OCI-LY7 (cell line): ENCODE results near the gene PEG3. TPM values are rescaled to one million over a fixed set of nuclear protein-coding genes. Genes with fewer than 3 reads are reported as not detected.

Experiments
- BruUV-seq: library from RNA; stranded (reverse); fragments of 400-500 nt; replicated peaks from 2 replicates; lab custom pipeline; 2021; lab: Mats Ljungman, UMichigan
- CTCF ChIA-PET: fragments of 300-600 bp; sonication (Branson Sonifier 250); formaldehyde crosslinking; loops from one replicate; lab custom pipeline; 2022; ENCODE audit warnings: antibody characterized with exemption; ENCODE audit not compliant: unreplicated experiment; lab: Charles Lee
- POLR2A ChIA-PET: fragments of 300-600 bp; sonication (Branson Sonifier 250); formaldehyde crosslinking; loops from one replicate; lab custom pipeline; 2022; ENCODE audit warnings: antibody characterized with exemption; lab: Charles Lee
- DNase-seq: peaks from one replicate; pipeline ENCODE4 v3.0.0-alpha.2; 2015; ENCODE audit warnings: low spot score
- H2AFZ ChIP-seq: fragments of 200-600 bp; sonication (generic), shearing (Covaris generic); 2 replicates; pipeline ENCODE4 v1.6.1; 2014; ENCODE audit warnings: mild to moderate bottlenecking, antibody characterized with exemption, low read length, moderate library complexity
- H3K27ac ChIP-seq: fragments of 200-600 bp; sonication (generic); 2 replicates; pipeline ENCODE4 v1.5.1; 2014; ENCODE audit warnings: mixed run types, low read depth, mild to moderate bottlenecking, moderate library complexity, low read length, inconsistent platforms; ENCODE audit not compliant: poor library complexity, severe bottlenecking
- H3K36me3 ChIP-seq: fragments of 200-600 bp; sonication (generic); 2 replicates; pipeline ENCODE4 v1.6.1; 2014; ENCODE audit warnings: mild to moderate bottlenecking, antibody characterized with exemption, low read length, moderate library complexity, mixed read lengths; ENCODE audit not compliant: insufficient read depth
- H3K4me1 ChIP-seq: fragments of 200-600 bp; sonication (generic); 2 replicates; pipeline ENCODE4 v1.5.1; 2014; ENCODE audit warnings: mild to moderate bottlenecking, low read length; ENCODE audit not compliant: insufficient read depth, poor library complexity, severe bottlenecking
- H3K4me2 ChIP-seq: fragments of 200-600 bp; sonication (generic); 2 replicates; pipeline ENCODE4 v1.6.1; 2014; ENCODE audit warnings: mild to moderate bottlenecking, low read length
- H3K4me3 ChIP-seq: fragments of 200-600 bp; sonication (generic); 2 replicates; pipeline ENCODE4 v1.5.1; 2014; ENCODE audit warnings: mild to moderate bottlenecking, low read depth, low read length; ENCODE audit not compliant: poor library complexity, severe bottlenecking
- H3K79me2 ChIP-seq: fragments of 200-600 bp; sonication (generic); 2 replicates; pipeline ENCODE4 v1.6.1; 2016; ENCODE audit warnings: low read depth, mild to moderate bottlenecking, low read length, moderate library complexity, mixed read lengths; ENCODE audit not compliant: insufficient read depth
- H3K9me2 ChIP-seq: fragments of 200-600 bp; sonication (generic); 2 replicates; pipeline ENCODE4 v1.6.1; 2016; ENCODE audit warnings: mild to moderate bottlenecking, low read length, mixed read lengths; ENCODE audit not compliant: insufficient read depth
- H3K9me3 ChIP-seq: fragments of 200-600 bp; sonication (generic); 2 replicates; pipeline ENCODE4 v1.6.1; 2014; ENCODE audit warnings: mild to moderate bottlenecking, mixed run types, low read length, mixed read lengths
- H4K20me1 ChIP-seq: fragments of 200-600 bp; sonication (generic); 2 replicates; pipeline ENCODE4 v1.6.1; 2014; ENCODE audit warnings: mild to moderate bottlenecking, antibody characterized with exemption, low read length, moderate library complexity, mixed read lengths; ENCODE audit not compliant: insufficient read depth
- EZH2phosphoT487 ChIP-seq: fragments of 200-600 bp; sonication (generic); IDR thresholded peaks from 2 replicates; pipeline ENCODE4 v1.6.1; 2018; ENCODE audit warnings: low read depth, borderline replicate concordance, mild to moderate bottlenecking, mixed run types, antibody characterized with exemption, low read length, moderate library complexity, mixed read lengths
- intact Hi-C: fragments of 100-400 bp; cut with micrococcal nuclease; formaldehyde crosslinking; loops from one replicate; pipeline ENCODE4 v1.10.0; 2022; ENCODE audit not compliant: unreplicated experiment
- total RNA-seq, 2 experiments: library from RNA; depleted of rRNA in 1 of 2; stranded (reverse); fragments of >200 nt in 1 of 2; shearing (Covaris generic) in 1 of 2; gene quantifications; 2 replicates each; pipeline ENCODE4 v1.2.3, GENCODE V29; 2014 to 2022
- TF ChIP-seq, protein P1 (sequence below): fragments of 200-600 bp; sonication (generic); conservative IDR thresholded peaks from 2 replicates; pipeline ENCODE4 v1.5.1; 2014; ENCODE audit warnings: mild to moderate bottlenecking, antibody characterized with exemption, low read length, moderate library complexity, mixed read lengths

The PEG3 gene
- total RNA-seq, 2 experiments from 2014 or later, result not detected

DNA sequence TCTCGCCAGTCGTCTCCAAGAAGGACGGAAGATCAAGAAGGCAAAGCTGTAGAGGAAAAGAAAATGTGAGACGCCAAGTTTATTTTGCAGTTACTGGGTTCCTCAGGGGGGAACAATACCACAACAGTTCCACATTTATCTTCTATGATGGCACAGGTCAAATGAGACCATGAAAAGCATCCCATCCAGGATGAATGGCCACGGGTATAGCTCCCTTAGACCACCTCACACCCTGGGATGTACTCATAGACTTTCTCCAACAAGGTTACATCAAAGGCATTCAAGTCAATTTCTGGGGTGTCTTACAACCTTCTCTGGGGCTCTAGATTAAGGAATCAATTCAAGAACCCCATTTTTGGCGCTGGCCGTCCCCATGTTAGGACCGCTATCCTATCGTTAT is 4.5 kb downstream of the PEG3 start:
- intact Hi-C loops, result no loop called here
- Histone ChIP-seq H3K4me1 (no peaks in the 10 kb centered on the region), H3K36me3 (no peaks in the 10 kb centered on the region), H3K27ac (no peak overlapping the region), H4K20me1 (no peaks in the 10 kb centered on the region), H3K79me2 (no peaks in the 10 kb centered on the region), H3K4me3 (no peak overlapping the region), H3K4me2 (no peak overlapping the region), H3K9me3 (0 out of 2 replicates have a peak, but pooled peaks cover 7% of the 10 kb centered on the region), H2AFZ (no peak overlapping the region), H3K9me2 (no peaks in the 10 kb centered on the region)
- no peak for DNase-seq
- CTCF ChIA-PET, result no interaction called here
- POLR2A ChIA-PET, result no interaction called here
- TF ChIP-seq, protein P1, sequence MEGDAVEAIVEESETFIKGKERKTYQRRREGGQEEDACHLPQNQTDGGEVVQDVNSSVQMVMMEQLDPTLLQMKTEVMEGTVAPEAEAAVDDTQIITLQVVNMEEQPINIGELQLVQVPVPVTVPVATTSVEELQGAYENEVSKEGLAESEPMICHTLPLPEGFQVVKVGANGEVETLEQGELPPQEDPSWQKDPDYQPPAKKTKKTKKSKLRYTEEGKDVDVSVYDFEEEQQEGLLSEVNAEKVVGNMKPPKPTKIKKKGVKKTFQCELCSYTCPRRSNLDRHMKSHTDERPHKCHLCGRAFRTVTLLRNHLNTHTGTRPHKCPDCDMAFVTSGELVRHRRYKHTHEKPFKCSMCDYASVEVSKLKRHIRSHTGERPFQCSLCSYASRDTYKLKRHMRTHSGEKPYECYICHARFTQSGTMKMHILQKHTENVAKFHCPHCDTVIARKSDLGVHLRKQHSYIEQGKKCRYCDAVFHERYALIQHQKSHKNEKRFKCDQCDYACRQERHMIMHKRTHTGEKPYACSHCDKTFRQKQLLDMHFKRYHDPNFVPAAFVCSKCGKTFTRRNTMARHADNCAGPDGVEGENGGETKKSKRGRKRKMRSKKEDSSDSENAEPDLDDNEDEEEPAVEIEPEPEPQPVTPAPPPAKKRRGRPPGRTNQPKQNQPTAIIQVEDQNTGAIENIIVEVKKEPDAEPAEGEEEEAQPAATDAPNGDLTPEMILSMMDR, result no peak
- TF ChIP-seq EZH2phosphoT487, result no peak
- BruUV-seq, result no TSS peak

DNA sequence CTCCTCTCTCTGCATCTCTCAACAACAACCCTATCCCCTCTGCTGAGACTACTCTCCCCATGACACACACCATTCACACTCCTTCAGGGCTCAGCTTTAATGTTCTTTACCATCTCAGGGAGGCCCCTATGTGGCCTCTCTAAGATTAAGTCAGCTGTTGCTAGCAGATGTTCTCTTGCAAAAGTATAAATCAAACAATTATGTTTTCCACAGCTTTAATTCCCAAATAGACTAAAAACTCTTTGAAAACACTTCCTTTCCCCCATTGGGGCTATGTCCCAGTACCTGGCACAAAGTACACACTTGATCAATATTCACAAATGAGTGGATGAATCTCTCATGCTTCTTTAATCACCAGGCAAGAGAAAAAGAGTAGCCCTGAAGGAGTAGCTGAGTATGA is 5.1 kb downstream of the PEG3 start:
- H3K4me1 ChIP-seq, result no peaks in the 10 kb centered on the region
- intact Hi-C loops, result no loop called here
- no peak overlapping the region for H2AFZ ChIP-seq
- no peaks in the 10 kb centered on the region for H4K20me1 ChIP-seq
- DNase-seq, result no peak
- no TSS peak for BruUV-seq
- 0 out of 2 replicates have a peak, but pooled peaks cover 7% of the 10 kb centered on the region for H3K9me3 ChIP-seq
- no peaks in the 10 kb centered on the region for H3K79me2 ChIP-seq
- H3K4me3 ChIP-seq, result no peak overlapping the region
- H3K4me2 ChIP-seq, result no peak overlapping the region
- TF ChIP-seq EZH2phosphoT487, result no peak
- TF ChIP-seq, protein P1, result no peak
- no peaks in the 10 kb centered on the region for H3K36me3 ChIP-seq
- ChIA-PET POLR2A (no interaction called here), CTCF (no interaction called here)
- H3K27ac ChIP-seq, result no peak overlapping the region
- H3K9me2 ChIP-seq, result no peaks in the 10 kb centered on the region

DNA sequence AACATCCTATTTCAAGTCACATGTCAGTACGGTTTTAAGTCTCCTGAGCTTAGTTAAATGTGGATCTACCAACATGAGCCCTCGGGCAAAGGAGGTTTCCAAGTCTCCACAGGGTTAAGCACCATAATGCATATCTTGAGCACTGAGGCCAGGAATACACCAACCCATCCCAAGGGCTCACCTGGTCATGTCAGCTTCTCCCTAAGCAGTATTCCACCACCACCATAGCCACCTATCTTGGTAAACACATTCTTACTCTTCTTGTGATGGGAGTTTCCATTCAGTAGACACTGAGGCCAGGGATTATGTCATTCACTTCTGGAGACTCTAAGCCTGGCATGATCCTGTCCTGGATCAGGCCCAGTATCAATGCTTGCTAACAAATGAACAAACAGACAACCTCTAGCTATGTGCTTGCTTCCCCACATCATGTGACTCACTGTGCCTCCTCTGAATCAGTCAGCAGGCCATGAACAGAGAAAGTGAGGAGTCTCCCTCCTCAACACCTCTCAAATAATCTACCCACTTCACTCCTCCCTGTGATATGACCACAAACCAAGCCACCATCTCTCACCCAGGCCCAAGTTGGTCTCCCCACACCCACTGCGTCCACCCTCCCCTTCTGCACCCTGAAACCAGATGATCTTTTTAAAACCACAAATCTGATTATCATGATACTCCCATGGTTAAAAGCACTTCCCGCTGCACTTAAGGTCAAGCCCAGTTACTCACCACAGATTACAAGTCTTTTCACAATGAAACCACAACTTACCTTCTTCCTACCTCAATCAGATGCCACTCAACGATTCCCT is 5.8 kb downstream of the PEG3 start:
- H3K79me2 ChIP-seq, result no peaks in the 10 kb centered on the region
- ChIA-PET POLR2A (no interaction called here), CTCF (no interaction called here)
- no peak overlapping the region for H3K27ac ChIP-seq
- TF ChIP-seq EZH2phosphoT487, result no peak
- TF ChIP-seq, protein P1, result no peak
- H4K20me1 ChIP-seq, result no peaks in the 10 kb centered on the region
- H3K4me3 ChIP-seq, result no peak overlapping the region
- intact Hi-C loops, result no loop called here
- H3K36me3 ChIP-seq, result no peaks in the 10 kb centered on the region
- H2AFZ ChIP-seq, result no peak overlapping the region
- BruUV-seq, result no TSS peak
- 0 out of 2 replicates have a peak, but pooled peaks cover 7% of the 10 kb centered on the region for H3K9me3 ChIP-seq
- DNase-seq, result no peak
- no peak overlapping the region for H3K4me2 ChIP-seq
- H3K9me2 ChIP-seq, result no peaks in the 10 kb centered on the region
- H3K4me1 ChIP-seq, result no peaks in the 10 kb centered on the region
